ENCODE measurements around the gene RPL19.

DNA sequence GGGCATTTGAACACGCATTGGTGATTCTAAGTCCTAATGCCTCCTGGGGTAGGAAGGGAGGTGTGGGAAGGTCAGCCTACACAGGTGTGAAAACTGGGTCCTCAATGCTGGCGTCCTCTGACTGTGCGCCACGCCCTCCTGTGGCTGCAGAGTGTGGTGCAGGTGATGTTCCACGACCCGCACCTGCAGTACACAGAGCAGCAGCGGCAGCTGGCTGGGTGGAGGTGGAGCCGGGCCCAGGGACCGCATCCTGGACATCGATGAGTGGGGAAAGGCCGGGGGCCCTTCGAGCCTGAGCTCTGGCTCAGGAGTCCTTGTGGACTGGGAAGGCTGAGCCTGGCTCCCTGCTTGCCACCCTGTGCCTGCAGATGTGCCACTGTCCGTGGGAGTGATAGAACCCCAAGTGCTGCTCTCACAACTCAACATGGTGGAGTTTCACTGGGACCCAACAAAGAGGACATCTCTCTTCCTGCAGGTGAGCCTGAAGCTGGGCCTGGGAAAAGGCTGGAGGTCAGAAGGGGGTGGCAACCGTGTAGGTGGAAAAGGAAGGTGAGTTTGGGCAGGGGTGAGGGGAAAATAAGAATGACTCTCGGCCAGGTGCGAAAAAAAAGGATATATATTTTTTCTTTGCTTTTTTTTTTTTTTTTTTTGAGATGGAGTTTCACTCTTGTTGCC, 39.7 kb downstream of the RPL19 start:
- TF ChIP-seq, protein P1, sequence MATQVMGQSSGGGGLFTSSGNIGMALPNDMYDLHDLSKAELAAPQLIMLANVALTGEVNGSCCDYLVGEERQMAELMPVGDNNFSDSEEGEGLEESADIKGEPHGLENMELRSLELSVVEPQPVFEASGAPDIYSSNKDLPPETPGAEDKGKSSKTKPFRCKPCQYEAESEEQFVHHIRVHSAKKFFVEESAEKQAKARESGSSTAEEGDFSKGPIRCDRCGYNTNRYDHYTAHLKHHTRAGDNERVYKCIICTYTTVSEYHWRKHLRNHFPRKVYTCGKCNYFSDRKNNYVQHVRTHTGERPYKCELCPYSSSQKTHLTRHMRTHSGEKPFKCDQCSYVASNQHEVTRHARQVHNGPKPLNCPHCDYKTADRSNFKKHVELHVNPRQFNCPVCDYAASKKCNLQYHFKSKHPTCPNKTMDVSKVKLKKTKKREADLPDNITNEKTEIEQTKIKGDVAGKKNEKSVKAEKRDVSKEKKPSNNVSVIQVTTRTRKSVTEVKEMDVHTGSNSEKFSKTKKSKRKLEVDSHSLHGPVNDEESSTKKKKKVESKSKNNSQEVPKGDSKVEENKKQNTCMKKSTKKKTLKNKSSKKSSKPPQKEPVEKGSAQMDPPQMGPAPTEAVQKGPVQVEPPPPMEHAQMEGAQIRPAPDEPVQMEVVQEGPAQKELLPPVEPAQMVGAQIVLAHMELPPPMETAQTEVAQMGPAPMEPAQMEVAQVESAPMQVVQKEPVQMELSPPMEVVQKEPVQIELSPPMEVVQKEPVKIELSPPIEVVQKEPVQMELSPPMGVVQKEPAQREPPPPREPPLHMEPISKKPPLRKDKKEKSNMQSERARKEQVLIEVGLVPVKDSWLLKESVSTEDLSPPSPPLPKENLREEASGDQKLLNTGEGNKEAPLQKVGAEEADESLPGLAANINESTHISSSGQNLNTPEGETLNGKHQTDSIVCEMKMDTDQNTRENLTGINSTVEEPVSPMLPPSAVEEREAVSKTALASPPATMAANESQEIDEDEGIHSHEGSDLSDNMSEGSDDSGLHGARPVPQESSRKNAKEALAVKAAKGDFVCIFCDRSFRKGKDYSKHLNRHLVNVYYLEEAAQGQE (IDR thresholded peaks at IDR 0.05): no peak
- TF ChIP-seq RAD21 (IDR thresholded peaks at IDR 0.05) (peak in 1 of 2 donors; percentile 71), TAF1 (conservative IDR thresholded peaks at IDR 0.05) (no peak), JUND (IDR thresholded peaks at IDR 0.05) (no peak), EGR1 (IDR thresholded peaks at IDR 0.05; ENCODE audit: low read depth in 2 of 2) (no peak), SP1 (IDR thresholded peaks at IDR 0.05) (no peak), GABPA (IDR thresholded peaks at IDR 0.05 in 1 of 2, conservative IDR thresholded peaks at IDR 0.05 in 1 of 2) (no peak), FOXA2 (IDR thresholded peaks at IDR 0.05) (no peak)
- TF ChIP-seq, protein P2, sequence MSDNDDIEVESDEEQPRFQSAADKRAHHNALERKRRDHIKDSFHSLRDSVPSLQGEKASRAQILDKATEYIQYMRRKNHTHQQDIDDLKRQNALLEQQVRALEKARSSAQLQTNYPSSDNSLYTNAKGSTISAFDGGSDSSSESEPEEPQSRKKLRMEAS (IDR thresholded peaks at IDR 0.05): no peak
- TF ChIP-seq, protein P3, sequence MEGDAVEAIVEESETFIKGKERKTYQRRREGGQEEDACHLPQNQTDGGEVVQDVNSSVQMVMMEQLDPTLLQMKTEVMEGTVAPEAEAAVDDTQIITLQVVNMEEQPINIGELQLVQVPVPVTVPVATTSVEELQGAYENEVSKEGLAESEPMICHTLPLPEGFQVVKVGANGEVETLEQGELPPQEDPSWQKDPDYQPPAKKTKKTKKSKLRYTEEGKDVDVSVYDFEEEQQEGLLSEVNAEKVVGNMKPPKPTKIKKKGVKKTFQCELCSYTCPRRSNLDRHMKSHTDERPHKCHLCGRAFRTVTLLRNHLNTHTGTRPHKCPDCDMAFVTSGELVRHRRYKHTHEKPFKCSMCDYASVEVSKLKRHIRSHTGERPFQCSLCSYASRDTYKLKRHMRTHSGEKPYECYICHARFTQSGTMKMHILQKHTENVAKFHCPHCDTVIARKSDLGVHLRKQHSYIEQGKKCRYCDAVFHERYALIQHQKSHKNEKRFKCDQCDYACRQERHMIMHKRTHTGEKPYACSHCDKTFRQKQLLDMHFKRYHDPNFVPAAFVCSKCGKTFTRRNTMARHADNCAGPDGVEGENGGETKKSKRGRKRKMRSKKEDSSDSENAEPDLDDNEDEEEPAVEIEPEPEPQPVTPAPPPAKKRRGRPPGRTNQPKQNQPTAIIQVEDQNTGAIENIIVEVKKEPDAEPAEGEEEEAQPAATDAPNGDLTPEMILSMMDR (IDR thresholded peaks at IDR 0.05; ENCODE audit: low read depth, low read length, missing input control): peak; percentile 41
- TF ChIP-seq, protein P4, sequence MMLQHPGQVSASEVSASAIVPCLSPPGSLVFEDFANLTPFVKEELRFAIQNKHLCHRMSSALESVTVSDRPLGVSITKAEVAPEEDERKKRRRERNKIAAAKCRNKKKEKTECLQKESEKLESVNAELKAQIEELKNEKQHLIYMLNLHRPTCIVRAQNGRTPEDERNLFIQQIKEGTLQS (IDR thresholded peaks at IDR 0.05): no peak

All from liver (tissue), 3 donors.